Caco-2 (cell line): ENCODE measurements around the gene B3GAT3. TPM values are rescaled to one million over a fixed set of nuclear protein-coding genes. Genes with fewer than 3 reads are reported as not detected.

Source experiments
- BruUV-seq: library from RNA; stranded (reverse); fragments of 400-500 nt; replicated peaks from 2 replicates; lab custom pipeline; 2021; lab: Mats Ljungman, UMichigan
- CTCF ChIA-PET: fragments of 300-600 bp; sonication (Branson Sonifier 250); formaldehyde crosslinking; loops from one replicate; lab custom pipeline; 2022; ENCODE audit warnings: antibody characterized with exemption; lab: Charles Lee
- POLR2A ChIA-PET: fragments of 300-600 bp; sonication (Branson Sonifier 250); formaldehyde crosslinking; loops from one replicate; lab custom pipeline; 2022; ENCODE audit warnings: antibody characterized with exemption; lab: Charles Lee
- DNase-seq, 2 experiments: peaks; one replicate each; pipeline versions ENCODE4 v3.0.0 to v3.0.0-alpha.2; 2020 to 2022
- H3K27me3 ChIP-seq: replicated peaks from 2 replicates; pipeline ENCODE4 v1.6.0; 2011; ENCODE audit warnings: low read length; ENCODE audit not compliant: control insufficient read depth, insufficient read depth
- H3K36me3 ChIP-seq: 2 replicates; pipeline ENCODE4 v1.5.1; 2011; ENCODE audit warnings: low read length; ENCODE audit not compliant: control insufficient read depth, insufficient read depth
- H3K4me1 ChIP-seq: fragments of 250-450 bp; sonication (Bioruptor Pico); 2 replicates; pipeline ENCODE4 v1.5.1; 2020; ENCODE audit warnings: mild to moderate bottlenecking
- H3K4me3 ChIP-seq: 2 replicates; pipeline ENCODE4 v1.5.1; 2011; ENCODE audit warnings: low read depth, mild to moderate bottlenecking, control low read depth, low read length
- H3K9me3 ChIP-seq: fragments of 250-450 bp; sonication (Bioruptor Pico); 2 replicates; pipeline ENCODE4 v1.5.1; 2020; ENCODE audit warnings: mild to moderate bottlenecking, moderate library complexity
- H3K27ac Mint-ChIP-seq: one replicate; pipeline ENCODE4 v1.8.0; 2022; ENCODE audit warnings: mixed read lengths; ENCODE audit not compliant: unreplicated experiment
- H3K27me3 Mint-ChIP-seq: one replicate; pipeline ENCODE4 v1.8.0; 2022; ENCODE audit warnings: mixed read lengths; ENCODE audit not compliant: insufficient read depth, unreplicated experiment
- H3K36me3 Mint-ChIP-seq: one replicate; pipeline ENCODE4 v1.8.0; 2022; ENCODE audit warnings: mild to moderate bottlenecking, mixed read lengths; ENCODE audit not compliant: insufficient read depth, unreplicated experiment
- H3K4me1 Mint-ChIP-seq: one replicate; pipeline ENCODE4 v1.8.0; 2022; ENCODE audit warnings: low read depth, mixed read lengths; ENCODE audit not compliant: unreplicated experiment
- H3K4me3 Mint-ChIP-seq: one replicate; pipeline ENCODE4 v1.8.0; 2022; ENCODE audit warnings: mild to moderate bottlenecking, moderate library complexity, mixed read lengths; ENCODE audit not compliant: unreplicated experiment
- H3K9me3 Mint-ChIP-seq: one replicate; pipeline ENCODE4 v1.8.0; 2022; ENCODE audit warnings: mixed read lengths; ENCODE audit not compliant: unreplicated experiment
- CTCF ChIP-seq, 2 experiments: fragments of 200-600 bp in 1 of 2; IDR thresholded peaks; 1 replicate in 1 of 2; 2 replicates in 1 of 2; pipeline versions ENCODE4 v1.5.1 to v1.8.0; 2011 to 2022; ENCODE audit warnings: antibody characterized with exemption in 1 of 2, control low read depth in 1 of 2, inconsistent platforms in 1 of 2, low read depth in 1 of 2, low read length in 1 of 2, mild to moderate bottlenecking in 1 of 2, moderate library complexity in 1 of 2; ENCODE audit not compliant: insufficient read depth in 1 of 2, severe bottlenecking in 1 of 2, unreplicated experiment in 1 of 2
- intact Hi-C: fragments of 100-400 bp; cut with micrococcal nuclease; formaldehyde crosslinking; loops from one replicate; pipeline ENCODE4 v1.10.0; 2022; ENCODE audit not compliant: unreplicated experiment
- total RNA-seq: library from RNA; stranded (reverse); gene quantifications from 2 replicates; pipeline ENCODE4 v1.2.3, GENCODE V29; 2022

B3GAT3 gene
- total RNA-seq, 1 experiment from 2014 or later: 37.6 TPM

GRCh38 chr11:62599069-62599696 lies 22.6 kb downstream of the B3GAT3 start:
- H3K4me3 ChIP-seq: no peak overlapping the region
- peaks cover 98% of the 10 kb centered on the region for H3K36me3 Mint-ChIP-seq

GRCh38 chr11:62595124-62595523 lies 26.7 kb downstream of the B3GAT3 start:
- ChIA-PET CTCF (no interaction called here), POLR2A (interaction anchor here (0.9 kb wide), 1 partner anchor 21 kb away, joined by 4 read pairs; the partner anchor contains the start of gene EEF1G)
- Histone ChIP-seq H3K4me3 (no peak overlapping the region), H3K4me1 (peaks cover 27% of the 10 kb centered on the region), H3K27me3 (no peaks in the 10 kb centered on the region), H3K9me3 (no peaks in the 10 kb centered on the region), H3K36me3 (peaks cover 6% of the 10 kb centered on the region; the same call in 1 of the 2 replicates)
- no peak overlapping the region for H3K27ac Mint-ChIP-seq
- H3K4me3 Mint-ChIP-seq: no peak overlapping the region
- intact Hi-C loops: no loop called here
- H3K9me3 Mint-ChIP-seq: no peaks in the 10 kb centered on the region
- no TSS peak for BruUV-seq
- H3K36me3 Mint-ChIP-seq: peaks cover 96% of the 10 kb centered on the region
- no peak for DNase-seq
- TF ChIP-seq CTCF (IDR thresholded peaks at IDR 0.05; ENCODE audit: insufficient read depth in 1 of 2, low read depth in 1 of 2, low read length in 1 of 2, severe bottlenecking in 1 of 2, unreplicated experiment in 1 of 2): no peak
- H3K4me1 Mint-ChIP-seq: peaks cover 20% of the 10 kb centered on the region
- H3K27me3 Mint-ChIP-seq: no peaks in the 10 kb centered on the region

More at GRCh38 chr11:62599069-62599696, 22.6 kb downstream of the B3GAT3 start:
- peak overlapping the region; percentile 88 for H3K4me3 Mint-ChIP-seq
- intact Hi-C loops: no loop called here
- no peaks in the 10 kb centered on the region for H3K27me3 Mint-ChIP-seq
- peak; percentile 92 to 96 for DNase-seq
- no peak for TF ChIP-seq CTCF (IDR thresholded peaks at IDR 0.05; ENCODE audit: insufficient read depth in 1 of 2, low read depth in 1 of 2, low read length in 1 of 2, severe bottlenecking in 1 of 2, unreplicated experiment in 1 of 2)
- Histone ChIP-seq H3K4me1 (peaks cover 28% of the 10 kb centered on the region), H3K36me3 (peaks cover 3% of the 10 kb centered on the region; the same call in 1 of the 2 replicates), H3K27me3 (no peaks in the 10 kb centered on the region), H3K9me3 (no peaks in the 10 kb centered on the region)
- ChIA-PET POLR2A (interaction anchor here (0.6 to 0.8 kb wide), 5 partner anchors 23 to 436 kb away, joined by 3 to 5 read pairs (median 4); partner anchors contain the start of genes B3GAT3, C11orf98, CSKMT and EEF1G), CTCF (interaction anchor here (0.6 to 1.1 kb wide), 2 partner anchors 15 to 56 kb away, joined by 3 to 12 read pairs; no protein-coding TSS in a partner anchor)
- BruUV-seq: no TSS peak
- peaks cover 27% of the 10 kb centered on the region for H3K4me1 Mint-ChIP-seq
- peak overlapping the region; percentile 77 for H3K27ac Mint-ChIP-seq
- H3K9me3 Mint-ChIP-seq: no peaks in the 10 kb centered on the region

- H3K36me3 Mint-ChIP-seq: peaks cover 87% of the 10 kb centered on the region
- no peaks in the 10 kb centered on the region for H3K27me3 Mint-ChIP-seq
- peak; percentile 84 to 85 for DNase-seq
- ChIA-PET CTCF (interaction anchor here (0.6 to 2.4 kb wide), 4 partner anchors 8 to 48 kb away, joined by 3 to 19 read pairs (median 4); partner anchors contain the start of genes B3GAT3 and MTA2), POLR2A (interaction anchor here (0.8 to 3.1 kb wide), 4 partner anchors 8 to 71 kb away, joined by 3 to 116 read pairs (median 68); partner anchors contain the start of genes B3GAT3, C11orf98, CSKMT and EEF1G)
- H3K4me1 ChIP-seq: peaks cover 21% of the 10 kb centered on the region; the same call in 1 of the 2 replicates
- no TSS peak for BruUV-seq
- H3K27ac Mint-ChIP-seq: peak overlapping the region; percentile 36
- TF ChIP-seq CTCF (IDR thresholded peaks at IDR 0.05; ENCODE audit: insufficient read depth in 1 of 2, low read depth in 1 of 2, low read length in 1 of 2, severe bottlenecking in 1 of 2, unreplicated experiment in 1 of 2): peak; percentile 65 to 69
- H3K4me3 ChIP-seq: no peak overlapping the region
- peaks cover 8% of the 10 kb centered on the region for H3K4me1 Mint-ChIP-seq
- intact Hi-C loops: no loop called here
- no peaks in the 10 kb centered on the region for H3K27me3 ChIP-seq
- H3K9me3 ChIP-seq: no peaks in the 10 kb centered on the region
- no peaks in the 10 kb centered on the region for H3K9me3 Mint-ChIP-seq
- peak overlapping the region; percentile 53 for H3K4me3 Mint-ChIP-seq
- peaks cover 6% of the 10 kb centered on the region; the same call in 1 of the 2 replicates for H3K36me3 ChIP-seq
Observed at GRCh38 chr11:62593434-62594044, 28.2 kb downstream of the B3GAT3 start.
